ENCODE data around the gene CCR7. TPM values are rescaled to one million over a fixed set of nuclear protein-coding genes. Genes with fewer than 3 reads are reported as not detected.
A peak's percentile ranks its signal among the peaks of the same experiment; 100 is the strongest.

Gene CCR7
- under 1 TPM in 3 of 4 donors, not detected in 1; 0.12 to 0.95 (median 0.53) TPM for total RNA-seq

DNA sequence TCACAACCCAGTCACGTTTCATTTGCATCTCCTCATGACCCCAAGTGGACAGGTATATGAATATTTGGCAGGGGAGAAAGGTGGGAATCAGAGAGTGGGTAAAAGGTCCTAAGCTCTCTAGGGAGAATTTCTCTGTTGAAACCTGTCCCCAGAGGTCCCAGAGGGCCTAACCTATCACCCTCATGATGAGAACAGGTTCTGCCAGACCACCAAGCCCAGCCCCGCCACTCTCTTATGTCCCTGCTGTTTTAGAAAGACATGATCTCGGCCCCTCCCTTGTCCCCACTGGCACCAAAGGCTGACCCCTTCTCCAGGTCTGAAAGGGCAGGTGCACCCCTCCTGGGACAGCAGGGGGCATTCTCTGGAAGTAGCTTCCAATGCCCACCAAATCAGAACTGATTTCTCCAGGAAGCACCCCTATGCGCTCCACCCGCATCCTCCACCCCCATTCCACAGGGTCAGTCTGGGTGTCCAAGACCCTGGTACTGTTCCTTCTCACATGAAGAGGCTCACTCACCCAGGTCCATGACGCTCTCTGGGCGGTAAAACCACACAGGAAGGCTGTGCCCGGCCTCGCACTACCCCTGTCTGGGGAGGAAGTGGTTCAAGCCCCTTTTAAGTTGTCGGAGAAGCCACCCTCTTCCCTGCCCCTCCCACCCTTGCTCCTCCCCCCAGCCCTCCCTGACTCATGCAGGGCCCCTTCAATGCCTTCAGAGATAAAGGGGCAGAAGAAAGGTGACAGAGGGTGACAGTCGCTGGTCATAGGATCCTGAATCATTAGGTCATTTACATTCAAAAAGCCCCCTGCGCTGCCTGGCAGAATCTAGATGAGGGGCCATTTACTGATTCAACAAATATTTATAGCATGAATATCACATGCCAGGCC lies at the start of gene CCR7:
Gene CCR7, minus strand, starts transcription at position 590 of the 886 bp plus-strand sequence. Its CDS starts 63 bp downstream, at position 527.
- H3K36me3 ChIP-seq: no peaks in the 10 kb centered on the region
- WGBS, 2 donors: 50 to 66% methylated on average over 8 to 9 of the region's 12 CpGs
- H3K9me3 ChIP-seq: no peaks in the 10 kb centered on the region
- H3K4me3 ChIP-seq: peak within 1 kb of the TSS in 2 of 4 donors; percentile 30 to 35
- TF ChIP-seq CTCF (IDR thresholded peaks at IDR 0.05): no peak
- peak in 1 of 4 donors; percentile 61 for TF ChIP-seq POLR2A (IDR thresholded peaks at IDR 0.05)
- peaks cover 0 to 9% (median 0%) of the 10 kb centered on the region in 4 donors for H3K27me3 ChIP-seq
- peaks cover 7 to 47% (median 8%) of the 10 kb centered on the region in 3 donors for H3K4me1 ChIP-seq
- intact Hi-C loops (cut with DNase I): loop anchor here (10.0 kb wide), 1 partner anchor 200 kb away; the partner anchor contains the start of gene GJD3
- H3K27ac ChIP-seq: peak within 1 kb of the TSS in 2 of 4 donors; percentile 25 to 38
- DNase-seq: no peak

GRCh38 chr17:40614431-40615067 lies 49.3 kb upstream of the CCR7 start:
- 88 to 96% methylated on average over 9 of the region's 13 CpGs for WGBS, 2 donors
- H3K27ac ChIP-seq: no peak overlapping the region
- peaks cover 0 to 48% (median 15%) of the 10 kb centered on the region in 3 donors for H3K4me1 ChIP-seq
- no peaks in the 10 kb centered on the region for H3K36me3 ChIP-seq
- intact Hi-C loops (cut with DNase I): no loop called here
- no peak for DNase-seq
- no peak overlapping the region for H3K4me3 ChIP-seq
- no peaks in the 10 kb centered on the region for H3K9me3 ChIP-seq
- no peak for TF ChIP-seq POLR2A (IDR thresholded peaks at IDR 0.05)
- H3K27me3 ChIP-seq: peaks cover 0 to 62% (median 0%) of the 10 kb centered on the region in 4 donors

GRCh38 chr17:40613467-40614154 lies 48.3 kb upstream of the CCR7 start:
- peak overlapping the region in 1 of 4 donors; percentile 25 for H3K27ac ChIP-seq
- peaks cover 0 to 52% (median 0%) of the 10 kb centered on the region in 4 donors for H3K27me3 ChIP-seq
- WGBS, 2 donors: 82 to 91% methylated on average over 5 of the region's 5 CpGs
- no peaks in the 10 kb centered on the region for H3K36me3 ChIP-seq
- no peak for DNase-seq
- no peaks in the 10 kb centered on the region for H3K9me3 ChIP-seq
- no peak overlapping the region for H3K4me3 ChIP-seq
- intact Hi-C loops (cut with DNase I): no loop called here
- TF ChIP-seq POLR2A (IDR thresholded peaks at IDR 0.05) (no peak), CTCF (IDR thresholded peaks at IDR 0.05) (no peak)
- H3K4me1 ChIP-seq: peaks cover 0 to 38% (median 14%) of the 10 kb centered on the region in 3 donors

GRCh38 chr17:40612599-40613244 lies 47.5 kb upstream of the CCR7 start:
- no peak overlapping the region for H3K4me3 ChIP-seq
- DNase-seq: no peak
- H3K27me3 ChIP-seq: peaks cover 0 to 52% (median 0%) of the 10 kb centered on the region in 4 donors
- intact Hi-C loops (cut with DNase I): no loop called here
- no peaks in the 10 kb centered on the region for H3K36me3 ChIP-seq
- H3K9me3 ChIP-seq: no peaks in the 10 kb centered on the region
- WGBS, 2 donors: 48 to 58% methylated on average over 8 to 10 of the region's 11 CpGs
- no peak overlapping the region for H3K27ac ChIP-seq
- peaks cover 0 to 31% (median 13%) of the 10 kb centered on the region in 3 donors for H3K4me1 ChIP-seq
- TF ChIP-seq POLR2A (IDR thresholded peaks at IDR 0.05) (no peak), CTCF (IDR thresholded peaks at IDR 0.05) (no peak)
